Loucy (cell line): Measurements from ENCODE around the gene LAMA4.

Experiments used
- H2AFZ ChIP-seq: fragments of 200-600 bp; sonication (generic); 2 replicates; pipeline ENCODE4 v1.6.0; 2016; ENCODE audit warnings: antibody characterized with exemption, mild to moderate bottlenecking, low read length, moderate library complexity
- H3F3A ChIP-seq: fragments of 200-600 bp; 2 replicates; pipeline ENCODE4 v1.6.0; 2016; ENCODE audit warnings: antibody characterized with exemption, low read depth, mild to moderate bottlenecking
- H3K27me3 ChIP-seq: fragments of 200-600 bp; sonication (generic); 2 replicates; pipeline ENCODE4 v1.6.1; 2014; ENCODE audit warnings: low read length, mild to moderate bottlenecking; ENCODE audit not compliant: insufficient read depth, poor library complexity, severe bottlenecking
- H3K36me3 ChIP-seq: fragments of 200-600 bp; sonication (generic); 2 replicates; pipeline ENCODE4 v1.6.1; 2016; ENCODE audit warnings: low read length; ENCODE audit not compliant: insufficient read depth
- H3K4me1 ChIP-seq: fragments of 200-600 bp; sonication (generic); 2 replicates; pipeline ENCODE4 v1.5.1; 2014; ENCODE audit warnings: low read length, mild to moderate bottlenecking; ENCODE audit not compliant: insufficient read depth, poor library complexity, severe bottlenecking
- H3K4me2 ChIP-seq: fragments of 200-600 bp; sonication (generic); 2 replicates; pipeline ENCODE4 v1.6.0; 2014; ENCODE audit warnings: antibody characterized with exemption, low read length, low read depth, mild to moderate bottlenecking; ENCODE audit not compliant: poor library complexity, severe bottlenecking
- H3K4me3 ChIP-seq: fragments of 200-600 bp; sonication (generic); 2 replicates; pipeline ENCODE4 v1.5.1; 2014; ENCODE audit warnings: low read length, mild to moderate bottlenecking, mixed read lengths; ENCODE audit not compliant: poor library complexity, severe bottlenecking
- H3K79me2 ChIP-seq: fragments of 200-600 bp; sonication (generic); 2 replicates; pipeline ENCODE4 v1.6.1; 2014; ENCODE audit warnings: low read length; ENCODE audit not compliant: insufficient read depth
- H3K9ac ChIP-seq: fragments of 200-600 bp; sonication (generic); 2 replicates; pipeline ENCODE4 v1.6.0; 2014; ENCODE audit warnings: mild to moderate bottlenecking, low read depth, low read length, moderate library complexity; ENCODE audit not compliant: poor library complexity, severe bottlenecking
- H3K9me2 ChIP-seq: fragments of 200-600 bp; sonication (generic); replicated peaks from 2 replicates; pipeline ENCODE4 v1.6.1; 2016; ENCODE audit warnings: low read depth, low read length, mixed read lengths
- H3K9me3 ChIP-seq: fragments of 200-600 bp; sonication (generic); 2 replicates; pipeline ENCODE4 v1.6.1; 2014; ENCODE audit warnings: mild to moderate bottlenecking, antibody characterized with exemption, low read length, low read depth; ENCODE audit not compliant: insufficient read depth
- H4K20me1 ChIP-seq: fragments of 200-600 bp; sonication (generic); 2 replicates; pipeline ENCODE4 v1.6.0; 2014; ENCODE audit warnings: antibody characterized with exemption, low read length, mild to moderate bottlenecking; ENCODE audit not compliant: insufficient read depth, poor library complexity, severe bottlenecking
- CTCF ChIP-seq: fragments of 200-600 bp; sonication (generic); conservative IDR thresholded peaks from 2 replicates; pipeline ENCODE4 v1.5.1; 2014; ENCODE audit warnings: mild to moderate bottlenecking, antibody characterized with exemption, low read length
- EZH2phosphoT487 ChIP-seq: fragments of 200-600 bp; IDR thresholded peaks from 2 replicates; pipeline ENCODE4 v1.6.1; 2018; ENCODE audit warnings: antibody characterized with exemption, mild to moderate bottlenecking, moderate library complexity, borderline replicate concordance

The LAMA4 gene

GRCh38 chr6:112253841-112254816, at the start of gene LAMA4:
Gene LAMA4 (minus strand): TSS chr6:112254567. CDS start chr6:112254150, 417 bp downstream.
- H3K4me3 ChIP-seq = no peak within 1 kb of the TSS
- no peak for TF ChIP-seq EZH2phosphoT487
- TF ChIP-seq CTCF = no peak
- no peaks in the 10 kb centered on the region for H3K4me1 ChIP-seq
- H3K79me2 ChIP-seq = no peaks in the 10 kb centered on the region
- no peaks in the 10 kb centered on the region for H3K9me3 ChIP-seq
- no peaks in the 10 kb centered on the region for H3K36me3 ChIP-seq
- no peaks in the 10 kb centered on the region for H3K9me2 ChIP-seq
- no peaks in the 10 kb centered on the region for H4K20me1 ChIP-seq
- H3K27me3 ChIP-seq = peaks cover 35% of the 10 kb centered on the region
- no peak within 1 kb of the TSS for H3K4me2 ChIP-seq
- H3K9ac ChIP-seq = no peak within 1 kb of the TSS
- no peak within 1 kb of the TSS for H2AFZ ChIP-seq
- H3F3A ChIP-seq = no peaks in the 10 kb centered on the region

GRCh38 chr6:112302142-112302705, 47.9 kb upstream of the LAMA4 start:
- no peaks in the 10 kb centered on the region for H3K79me2 ChIP-seq
- H3K27me3 ChIP-seq = peaks cover 89% of the 10 kb centered on the region
- H3K4me2 ChIP-seq = no peak overlapping the region
- no peaks in the 10 kb centered on the region for H3F3A ChIP-seq
- H3K9me2 ChIP-seq = no peaks in the 10 kb centered on the region
- H3K4me1 ChIP-seq = no peaks in the 10 kb centered on the region
- no peaks in the 10 kb centered on the region for H4K20me1 ChIP-seq
- no peak for TF ChIP-seq EZH2phosphoT487
- no peak for TF ChIP-seq CTCF
- no peak overlapping the region for H3K4me3 ChIP-seq
- no peak overlapping the region for H2AFZ ChIP-seq
- no peaks in the 10 kb centered on the region for H3K9me3 ChIP-seq
- H3K36me3 ChIP-seq = no peaks in the 10 kb centered on the region
- H3K9ac ChIP-seq = no peak overlapping the region

GRCh38 chr6:112300896-112301295, 46.5 kb upstream of the LAMA4 start:
- no peak overlapping the region for H3K9ac ChIP-seq
- peaks cover 89% of the 10 kb centered on the region for H3K27me3 ChIP-seq
- no peaks in the 10 kb centered on the region for H3K79me2 ChIP-seq
- H4K20me1 ChIP-seq = no peaks in the 10 kb centered on the region
- H2AFZ ChIP-seq = no peak overlapping the region
- no peak overlapping the region for H3K4me3 ChIP-seq
- H3K4me2 ChIP-seq = no peak overlapping the region
- H3K36me3 ChIP-seq = no peaks in the 10 kb centered on the region
- H3F3A ChIP-seq = no peaks in the 10 kb centered on the region
- TF ChIP-seq CTCF (no peak), EZH2phosphoT487 (no peak)
- no peaks in the 10 kb centered on the region for H3K4me1 ChIP-seq
- H3K9me3 ChIP-seq = no peaks in the 10 kb centered on the region
- H3K9me2 ChIP-seq = no peaks in the 10 kb centered on the region
